SK-N-SH treated with all-trans-retinoic acid at 6 μM for 48 hours (cell line): Measurements from ENCODE around the gene SOD3.

Source experiments
- ESRRG ChIP-seq: fragments of 250-450 bp; sonication (Bioruptor Pico); IDR thresholded peaks from 2 replicates; pipeline ENCODE4 v1.6.1; 2021; ENCODE audit warnings: mild to moderate bottlenecking
- ISL1 ChIP-seq: fragments of 250-450 bp; sonication (Bioruptor Pico); IDR thresholded peaks from 2 replicates; pipeline ENCODE4 v2.1.2; 2022; ENCODE audit warnings: mild to moderate bottlenecking, moderate library complexity
- SNAI2 ChIP-seq: fragments of 250-450 bp; sonication (Bioruptor Pico); IDR thresholded peaks from 2 replicates; pipeline ENCODE4 v1.5.0; 2020; ENCODE audit warnings: mild to moderate bottlenecking, moderate library complexity
- ZC3H10 ChIP-seq: fragments of 250-450 bp; sonication (Bioruptor Pico); IDR thresholded peaks from 2 replicates; pipeline ENCODE4 v1.5.1; 2021; ENCODE audit warnings: mild to moderate bottlenecking, moderate library complexity
- ZFP3 ChIP-seq: fragments of 250-450 bp; sonication (Bioruptor Pico); IDR thresholded peaks from 2 replicates; pipeline ENCODE4 v1.5.0; 2020; ENCODE audit warnings: mild to moderate bottlenecking, moderate library complexity
- TF ChIP-seq, protein P1 (sequence below): fragments of 250-450 bp; sonication (Bioruptor Pico); IDR thresholded peaks from 2 replicates; pipeline ENCODE4 v1.5.1; 2020; ENCODE audit warnings: low read depth, mild to moderate bottlenecking, moderate library complexity
- TF ChIP-seq, protein P2 (sequence below): fragments of 250-450 bp; sonication (Bioruptor Pico); IDR thresholded peaks from 2 replicates; pipeline ENCODE4 v1.8.0; 2020; ENCODE audit warnings: mild to moderate bottlenecking, moderate library complexity, borderline replicate concordance
- TF ChIP-seq, protein P3 (sequence below): fragments of 250-450 bp; sonication (Bioruptor Pico); IDR thresholded peaks from 2 replicates; pipeline ENCODE4 v1.5.0; 2020; ENCODE audit warnings: mild to moderate bottlenecking, moderate library complexity

DNA sequence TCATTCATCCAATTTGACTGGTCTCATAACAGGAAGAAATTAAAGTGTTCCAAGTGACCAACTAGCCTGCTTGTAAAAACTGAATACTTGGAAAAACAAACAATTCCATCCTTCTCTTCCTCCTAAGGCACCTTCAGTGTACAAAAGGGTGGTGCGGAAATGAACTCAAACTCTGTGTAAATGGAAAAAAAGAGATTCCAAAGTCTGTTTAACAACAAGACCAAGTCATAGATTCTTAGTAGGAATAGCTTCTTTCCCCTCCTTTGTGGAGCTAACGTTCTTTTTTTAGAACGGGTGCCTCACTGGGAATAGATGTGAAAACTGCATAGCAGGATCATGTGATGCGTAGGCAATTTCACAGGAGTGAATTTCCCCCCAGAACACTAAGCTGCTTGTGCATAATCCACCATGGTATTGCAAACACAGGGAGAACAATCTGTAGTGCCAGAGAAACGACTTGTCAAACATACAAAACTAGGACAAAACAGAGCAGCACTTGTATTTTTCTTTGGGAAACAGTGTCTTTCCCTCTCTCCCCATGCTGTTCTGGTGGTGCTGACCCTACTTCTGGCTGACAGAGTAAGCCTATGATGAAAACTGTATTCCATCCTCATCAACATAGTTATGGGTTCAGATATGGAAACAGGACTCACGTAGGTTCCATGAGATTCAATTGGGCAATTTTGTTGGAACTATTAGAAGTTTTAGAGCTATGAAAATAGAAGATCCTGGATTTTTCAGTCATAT is 13.2 kb upstream of the SOD3 start:
- TF ChIP-seq SNAI2 (CRISPR knock-in tag) (no peak), ISL1 (CRISPR knock-in tag) (no peak), ZC3H10 (CRISPR knock-in tag) (no peak), ESRRG (CRISPR knock-in tag) (no peak), ZFP3 (CRISPR knock-in tag) (no peak)
- TF ChIP-seq, protein P1, sequence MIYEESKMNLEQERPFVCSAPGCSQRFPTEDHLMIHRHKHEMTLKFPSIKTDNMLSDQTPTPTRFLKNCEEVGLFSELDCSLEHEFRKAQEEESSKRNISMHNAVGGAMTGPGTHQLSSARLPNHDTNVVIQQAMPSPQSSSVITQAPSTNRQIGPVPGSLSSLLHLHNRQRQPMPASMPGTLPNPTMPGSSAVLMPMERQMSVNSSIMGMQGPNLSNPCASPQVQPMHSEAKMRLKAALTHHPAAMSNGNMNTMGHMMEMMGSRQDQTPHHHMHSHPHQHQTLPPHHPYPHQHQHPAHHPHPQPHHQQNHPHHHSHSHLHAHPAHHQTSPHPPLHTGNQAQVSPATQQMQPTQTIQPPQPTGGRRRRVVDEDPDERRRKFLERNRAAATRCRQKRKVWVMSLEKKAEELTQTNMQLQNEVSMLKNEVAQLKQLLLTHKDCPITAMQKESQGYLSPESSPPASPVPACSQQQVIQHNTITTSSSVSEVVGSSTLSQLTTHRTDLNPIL (CRISPR knock-in tag): no peak
- TF ChIP-seq, protein P2, sequence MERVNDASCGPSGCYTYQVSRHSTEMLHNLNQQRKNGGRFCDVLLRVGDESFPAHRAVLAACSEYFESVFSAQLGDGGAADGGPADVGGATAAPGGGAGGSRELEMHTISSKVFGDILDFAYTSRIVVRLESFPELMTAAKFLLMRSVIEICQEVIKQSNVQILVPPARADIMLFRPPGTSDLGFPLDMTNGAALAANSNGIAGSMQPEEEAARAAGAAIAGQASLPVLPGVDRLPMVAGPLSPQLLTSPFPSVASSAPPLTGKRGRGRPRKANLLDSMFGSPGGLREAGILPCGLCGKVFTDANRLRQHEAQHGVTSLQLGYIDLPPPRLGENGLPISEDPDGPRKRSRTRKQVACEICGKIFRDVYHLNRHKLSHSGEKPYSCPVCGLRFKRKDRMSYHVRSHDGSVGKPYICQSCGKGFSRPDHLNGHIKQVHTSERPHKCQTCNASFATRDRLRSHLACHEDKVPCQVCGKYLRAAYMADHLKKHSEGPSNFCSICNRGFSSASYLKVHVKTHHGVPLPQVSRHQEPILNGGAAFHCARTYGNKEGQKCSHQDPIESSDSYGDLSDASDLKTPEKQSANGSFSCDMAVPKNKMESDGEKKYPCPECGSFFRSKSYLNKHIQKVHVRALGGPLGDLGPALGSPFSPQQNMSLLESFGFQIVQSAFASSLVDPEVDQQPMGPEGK (CRISPR knock-in tag): no peak
- TF ChIP-seq, protein P3, sequence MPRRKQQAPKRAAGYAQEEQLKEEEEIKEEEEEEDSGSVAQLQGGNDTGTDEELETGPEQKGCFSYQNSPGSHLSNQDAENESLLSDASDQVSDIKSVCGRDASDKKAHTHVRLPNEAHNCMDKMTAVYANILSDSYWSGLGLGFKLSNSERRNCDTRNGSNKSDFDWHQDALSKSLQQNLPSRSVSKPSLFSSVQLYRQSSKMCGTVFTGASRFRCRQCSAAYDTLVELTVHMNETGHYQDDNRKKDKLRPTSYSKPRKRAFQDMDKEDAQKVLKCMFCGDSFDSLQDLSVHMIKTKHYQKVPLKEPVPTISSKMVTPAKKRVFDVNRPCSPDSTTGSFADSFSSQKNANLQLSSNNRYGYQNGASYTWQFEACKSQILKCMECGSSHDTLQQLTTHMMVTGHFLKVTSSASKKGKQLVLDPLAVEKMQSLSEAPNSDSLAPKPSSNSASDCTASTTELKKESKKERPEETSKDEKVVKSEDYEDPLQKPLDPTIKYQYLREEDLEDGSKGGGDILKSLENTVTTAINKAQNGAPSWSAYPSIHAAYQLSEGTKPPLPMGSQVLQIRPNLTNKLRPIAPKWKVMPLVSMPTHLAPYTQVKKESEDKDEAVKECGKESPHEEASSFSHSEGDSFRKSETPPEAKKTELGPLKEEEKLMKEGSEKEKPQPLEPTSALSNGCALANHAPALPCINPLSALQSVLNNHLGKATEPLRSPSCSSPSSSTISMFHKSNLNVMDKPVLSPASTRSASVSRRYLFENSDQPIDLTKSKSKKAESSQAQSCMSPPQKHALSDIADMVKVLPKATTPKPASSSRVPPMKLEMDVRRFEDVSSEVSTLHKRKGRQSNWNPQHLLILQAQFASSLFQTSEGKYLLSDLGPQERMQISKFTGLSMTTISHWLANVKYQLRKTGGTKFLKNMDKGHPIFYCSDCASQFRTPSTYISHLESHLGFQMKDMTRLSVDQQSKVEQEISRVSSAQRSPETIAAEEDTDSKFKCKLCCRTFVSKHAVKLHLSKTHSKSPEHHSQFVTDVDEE: no peak
